HCT116 (cell line): ENCODE data around the gene PGM2. TPM values are rescaled to one million over a fixed set of nuclear protein-coding genes. Genes with fewer than 3 reads are reported as not detected.

Source experiments
- ATAC-seq: fragments of 200-7000 bp; cut with Tn5 transposase; 2 replicates; pipeline ENCODE4 v1.9.1; 2020; ENCODE audit warnings: mild to moderate bottlenecking, moderate library complexity
- BruUV-seq: library from RNA; stranded (reverse); fragments of 400-500 nt; replicated peaks from 2 replicates; lab custom pipeline; 2021; lab: Mats Ljungman, UMichigan
- CTCF ChIA-PET: fragments of 300-600 bp; sonication (Branson Sonifier 250); formaldehyde crosslinking; loops from one replicate; lab custom pipeline; 2021; ENCODE audit warnings: antibody characterized with exemption; lab: Charles Lee
- POLR2A ChIA-PET: fragments of 300-600, 350-600 bp; sonication (Branson Sonifier 250); formaldehyde crosslinking; loops from one replicate; lab custom pipeline; 2021; ENCODE audit warnings: antibody characterized with exemption; lab: Charles Lee
- RAD21 ChIA-PET, 2 experiments: fragments of 300-600 bp; sonication (Branson Sonifier 250); formaldehyde crosslinking; loops; one replicate each; lab custom pipeline; 2023; ENCODE audit warnings: low total read pairs in 2 of 2; ENCODE audit not compliant: uncharacterized antibody in 2 of 2, unreplicated experiment in 2 of 2, low non-redundant PET in 1 of 2; lab: Charles Lee
- DNase-seq: peaks from one replicate; pipeline ENCODE4 v3.0.0-alpha.2; 2010; ENCODE audit warnings: low read depth, low spot score
- H2AFZ ChIP-seq: fragments of 200-600 bp; shearing (Covaris generic), sonication (generic); 2 replicates; pipeline ENCODE4 v1.6.1; 2017; ENCODE audit warnings: low read depth, mixed run types, mixed read lengths, antibody characterized with exemption, low read length; ENCODE audit not compliant: poor library complexity, severe bottlenecking
- H3K27ac ChIP-seq: 2 replicates; pipeline ENCODE4 v1.5.1; 2012; ENCODE audit warnings: low read depth, low read length
- H3K27me3 ChIP-seq: fragments of 200-600 bp; sonication (generic); 2 replicates; pipeline ENCODE4 v1.6.1; 2016; ENCODE audit warnings: mixed run types, low read length, mixed read lengths; ENCODE audit not compliant: insufficient read depth
- H3K36me3 ChIP-seq, 2 experiments: fragments of 200-500 bp in 1 of 2; fragments of 200-600 bp in 1 of 2; sonication (Bioruptor generic) in 1 of 2; sonication (generic) in 1 of 2; 2 replicates each; pipeline versions ENCODE4 v1.5.1 to v1.6.1; 2014 to 2016; ENCODE audit warnings: low read length in 2 of 2, inconsistent platforms in 1 of 2, mixed read lengths in 1 of 2, mixed run types in 1 of 2; ENCODE audit not compliant: insufficient read depth in 2 of 2, control insufficient read depth in 1 of 2
- H3K4me1 ChIP-seq, 2 experiments: fragments of 200-600 bp in 1 of 2; sonication (generic) in 1 of 2; 2 replicates each; pipeline versions ENCODE4 v1.5.1 to v1.6.1; 2012 to 2017; ENCODE audit warnings: low read length in 2 of 2, inconsistent platforms in 1 of 2, mild to moderate bottlenecking in 1 of 2, mixed read lengths in 1 of 2, mixed run types in 1 of 2, moderate library complexity in 1 of 2; ENCODE audit not compliant: insufficient read depth in 2 of 2, control insufficient read depth in 1 of 2
- H3K4me2 ChIP-seq: fragments of 200-600 bp; sonication (generic); 2 replicates; pipeline ENCODE4 v1.6.1; 2017; ENCODE audit warnings: mixed run types, low read length, mixed read lengths
- H3K4me3 ChIP-seq, 2 experiments: fragments of 200-600 bp in 1 of 2; sonication (generic) in 1 of 2; replicated peaks in 1 of 2; 2 replicates each; pipeline ENCODE4 v1.5.1; 2011 to 2016; ENCODE audit warnings: low read length in 2 of 2, control low read depth in 1 of 2, low read depth in 1 of 2, mild to moderate bottlenecking in 1 of 2, mixed read lengths in 1 of 2, mixed run types in 1 of 2
- H3K79me2 ChIP-seq: fragments of 200-600 bp; sonication (generic); 2 replicates; pipeline ENCODE4 v1.6.1; 2017; ENCODE audit warnings: mild to moderate bottlenecking, mixed run types, low read length, moderate library complexity, mixed read lengths; ENCODE audit not compliant: insufficient read depth
- H3K9ac ChIP-seq: fragments of 200-600 bp; sonication (generic); 2 replicates; pipeline ENCODE4 v1.6.1; 2016; ENCODE audit warnings: low read length, mixed read lengths
- H3K9me2 ChIP-seq: fragments of 200-600 bp; sonication (generic), shearing (Covaris generic); 2 replicates; pipeline ENCODE4 v1.6.1; 2017; ENCODE audit warnings: mixed run types, mild to moderate bottlenecking, moderate library complexity; ENCODE audit not compliant: insufficient read depth
- H3K9me3 ChIP-seq, 2 experiments: fragments of 200-500 bp in 1 of 2; fragments of 200-600 bp in 1 of 2; sonication (Bioruptor generic) in 1 of 2; sonication (generic) in 1 of 2; 2 replicates each; pipeline ENCODE4 v1.6.1; 2014 to 2017; ENCODE audit warnings: low read length in 2 of 2, mixed read lengths in 2 of 2, inconsistent platforms in 1 of 2, low read depth in 1 of 2, mild to moderate bottlenecking in 1 of 2, mixed run types in 1 of 2, moderate library complexity in 1 of 2; ENCODE audit not compliant: control insufficient read depth in 1 of 2, insufficient read depth in 1 of 2
- H4K20me1 ChIP-seq: fragments of 200-600 bp; sonication (generic), shearing (Covaris generic); 2 replicates; pipeline ENCODE4 v1.6.1; 2017; ENCODE audit warnings: mixed run types, mild to moderate bottlenecking, moderate library complexity; ENCODE audit not compliant: insufficient read depth
- CEBPB ChIP-seq: IDR thresholded peaks from 2 replicates; pipeline ENCODE4 v1.6.1; 2012; ENCODE audit warnings: low read depth
- EGR1 ChIP-seq: IDR thresholded peaks from 2 replicates; pipeline ENCODE4 v1.6.1; 2012; ENCODE audit warnings: low read depth
- ELF1 ChIP-seq: IDR thresholded peaks from 2 replicates; pipeline ENCODE4 v1.6.1; 2012; ENCODE audit warnings: low read depth, borderline replicate concordance
- EZH2phosphoT487 ChIP-seq: fragments of 200-600 bp; IDR thresholded peaks from 2 replicates; pipeline ENCODE4 v1.6.1; 2018; ENCODE audit warnings: antibody characterized with exemption, borderline replicate concordance
- JUND ChIP-seq: IDR thresholded peaks from 2 replicates; pipeline ENCODE4 v1.6.1; 2012
- RAD21 ChIP-seq: IDR thresholded peaks from 2 replicates; pipeline ENCODE4 v1.6.1; 2012; ENCODE audit warnings: low read depth, mild to moderate bottlenecking
- SIN3A ChIP-seq: IDR thresholded peaks from 2 replicates; pipeline ENCODE4 v1.6.1; 2012; ENCODE audit warnings: low read depth
- SP1 ChIP-seq: IDR thresholded peaks from 2 replicates; pipeline ENCODE4 v1.6.1; 2012; ENCODE audit warnings: low read depth
- TCF7L2 ChIP-seq: IDR thresholded peaks from 2 replicates; pipeline ENCODE4 v1.7.0; 2011; ENCODE audit warnings: borderline replicate concordance, inconsistent platforms; ENCODE audit not compliant: insufficient read depth, insufficient read length; ENCODE audit errors: extremely low read depth
- YY1 ChIP-seq: IDR thresholded peaks from 2 replicates; pipeline ENCODE4 v1.6.1; 2011; ENCODE audit warnings: low read length, low read depth, moderate library complexity, mild to moderate bottlenecking; ENCODE audit not compliant: insufficient replicate concordance; ENCODE audit errors: extremely low read depth
- ZNF274 ChIP-seq: fragments of 200-500 bp; sonication (Bioruptor generic); IDR thresholded peaks from 2 replicates; pipeline ENCODE4 v1.6.1; 2014; ENCODE audit warnings: mild to moderate bottlenecking, low read depth, low read length, inconsistent platforms
- intact Hi-C: fragments of 100-400 bp; cut with micrococcal nuclease; formaldehyde crosslinking; loops from 2 replicates; pipeline ENCODE4 v1.10.0; 2022
- total RNA-seq: library from RNA; stranded (reverse); gene quantifications from one replicate; pipeline ENCODE4 v1.2.1, GENCODE V29; 2021; ENCODE audit not compliant: unreplicated experiment
- TF ChIP-seq, protein P1 (sequence below): IDR thresholded peaks from 2 replicates; pipeline ENCODE4 v1.6.1; 2012; ENCODE audit warnings: low read depth
- TF ChIP-seq, protein P2 (sequence below): IDR thresholded peaks from 2 replicates; pipeline ENCODE4 v1.6.1; 2011; ENCODE audit warnings: mild to moderate bottlenecking, low read length, moderate library complexity; ENCODE audit not compliant: insufficient replicate concordance; ENCODE audit errors: extremely low read depth
- TF ChIP-seq, protein P3 (sequence below): IDR thresholded peaks from 2 replicates; pipeline ENCODE4 v1.6.1; 2012

The PGM2 gene
- total RNA-seq, 1 experiment from 2014 or later: 48.6 TPM

DNA sequence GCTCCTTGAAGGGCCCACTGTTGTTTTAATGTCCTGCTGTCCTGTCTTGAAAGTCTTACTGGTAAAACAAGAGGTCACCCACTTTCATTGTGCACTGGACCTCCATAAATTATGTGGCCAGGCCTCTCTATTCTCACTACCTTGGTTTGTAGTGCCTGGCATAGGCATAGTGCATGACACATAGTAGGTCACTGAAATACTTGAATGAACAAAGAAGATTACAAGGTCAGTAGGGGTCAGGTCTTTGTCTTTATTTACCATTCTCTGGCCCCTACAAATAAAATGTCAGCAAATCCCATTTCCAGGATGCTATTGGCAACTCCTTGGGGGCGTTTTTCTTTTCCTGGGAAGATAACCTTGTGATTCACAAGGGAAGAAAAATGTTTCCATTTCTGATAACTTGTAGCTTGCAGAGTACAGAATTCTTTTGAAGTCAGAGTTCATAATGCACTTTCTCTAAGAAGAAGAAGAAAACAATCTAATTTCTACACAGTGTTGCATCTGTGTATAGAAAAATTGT lies 1.4 kb downstream of the PGM2 start:
- Histone ChIP-seq H3K4me2 (peak overlapping the region; percentile 93), H3K9me3 (no peaks in the 10 kb centered on the region), H3K79me2 (peaks cover 18% of the 10 kb centered on the region), H3K36me3 (peaks cover 15% of the 10 kb centered on the region in 2 experiments; a peak in 2 of 4 replicates), H3K27ac (no peak overlapping the region), H3K4me1 (peaks cover 11 to 19% of the 10 kb centered on the region in 2 experiments; a peak in 2 of 4 replicates), H3K9me2 (no peaks in the 10 kb centered on the region), H3K9ac (peak overlapping the region; percentile 87), H4K20me1 (no peaks in the 10 kb centered on the region), H2AFZ (no peak overlapping the region), H3K4me3 (peak overlapping the region; percentile 76 to 98), H3K27me3 (no peaks in the 10 kb centered on the region)
- CTCF ChIA-PET: no interaction called here
- RAD21 ChIA-PET: no interaction called here
- ATAC-seq: no peak
- intact Hi-C loops: loop anchor here (10.0 kb wide), 1 partner anchor 147 kb away; no protein-coding TSS in a partner anchor
- no peak for TF ChIP-seq SP1
- no peak for TF ChIP-seq SIN3A
- TF ChIP-seq EZH2phosphoT487: no peak
- TF ChIP-seq YY1: no peak
- TF ChIP-seq RAD21: no peak
- TF ChIP-seq JUND: no peak
- POLR2A ChIA-PET: no interaction called here
- TSS peak; percentile 61 for BruUV-seq
- no peak for DNase-seq

DNA sequence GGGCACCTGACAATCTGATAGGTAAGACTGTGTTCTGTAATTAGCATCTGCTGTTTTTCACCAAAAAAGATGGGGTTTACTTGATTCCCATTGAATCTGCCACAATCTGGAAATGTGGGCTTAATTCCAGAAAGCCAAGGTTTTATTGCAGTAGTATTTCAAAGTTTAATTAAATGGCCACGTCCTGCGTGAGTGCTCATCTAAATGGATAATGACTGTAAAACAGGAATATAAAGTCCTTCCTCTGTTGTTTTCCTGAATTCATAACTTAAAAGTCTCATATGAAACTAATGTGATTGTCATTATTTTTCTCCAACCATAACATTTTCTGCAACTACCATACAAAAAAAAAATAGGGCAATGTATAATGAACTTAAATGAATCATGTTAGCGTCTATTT lies 2.4 kb downstream of the PGM2 start:
- peaks cover 18% of the 10 kb centered on the region for H3K79me2 ChIP-seq
- no peaks in the 10 kb centered on the region for H3K9me2 ChIP-seq
- ChIA-PET POLR2A (no interaction called here), CTCF (no interaction called here), RAD21 (no interaction called here)
- DNase-seq (no peak), ATAC-seq (no peak)
- peaks cover 15 to 19% of the 10 kb centered on the region in 2 experiments; a peak in 2 of 4 replicates for H3K36me3 ChIP-seq
- no peaks in the 10 kb centered on the region for H3K9me3 ChIP-seq
- intact Hi-C loops: loop anchor here (10.0 kb wide), 1 partner anchor 146 kb away; no protein-coding TSS in a partner anchor
- peaks cover 11 to 19% of the 10 kb centered on the region in 2 experiments; a peak in 2 of 4 replicates for H3K4me1 ChIP-seq
- H4K20me1 ChIP-seq: no peaks in the 10 kb centered on the region
- H2AFZ ChIP-seq: no peak overlapping the region
- H3K27ac ChIP-seq: no peak overlapping the region
- no peak overlapping the region for H3K4me3 ChIP-seq
- H3K4me2 ChIP-seq: no peak overlapping the region
- H3K9ac ChIP-seq: no peak overlapping the region
- no TSS peak for BruUV-seq
- H3K27me3 ChIP-seq: no peaks in the 10 kb centered on the region
- TF ChIP-seq EGR1 (no peak), ZNF274 (no peak), CEBPB (no peak), TCF7L2 (no peak), ELF1 (no peak), YY1 (no peak), EZH2phosphoT487 (no peak), SIN3A (no peak)
- TF ChIP-seq, protein P1, sequence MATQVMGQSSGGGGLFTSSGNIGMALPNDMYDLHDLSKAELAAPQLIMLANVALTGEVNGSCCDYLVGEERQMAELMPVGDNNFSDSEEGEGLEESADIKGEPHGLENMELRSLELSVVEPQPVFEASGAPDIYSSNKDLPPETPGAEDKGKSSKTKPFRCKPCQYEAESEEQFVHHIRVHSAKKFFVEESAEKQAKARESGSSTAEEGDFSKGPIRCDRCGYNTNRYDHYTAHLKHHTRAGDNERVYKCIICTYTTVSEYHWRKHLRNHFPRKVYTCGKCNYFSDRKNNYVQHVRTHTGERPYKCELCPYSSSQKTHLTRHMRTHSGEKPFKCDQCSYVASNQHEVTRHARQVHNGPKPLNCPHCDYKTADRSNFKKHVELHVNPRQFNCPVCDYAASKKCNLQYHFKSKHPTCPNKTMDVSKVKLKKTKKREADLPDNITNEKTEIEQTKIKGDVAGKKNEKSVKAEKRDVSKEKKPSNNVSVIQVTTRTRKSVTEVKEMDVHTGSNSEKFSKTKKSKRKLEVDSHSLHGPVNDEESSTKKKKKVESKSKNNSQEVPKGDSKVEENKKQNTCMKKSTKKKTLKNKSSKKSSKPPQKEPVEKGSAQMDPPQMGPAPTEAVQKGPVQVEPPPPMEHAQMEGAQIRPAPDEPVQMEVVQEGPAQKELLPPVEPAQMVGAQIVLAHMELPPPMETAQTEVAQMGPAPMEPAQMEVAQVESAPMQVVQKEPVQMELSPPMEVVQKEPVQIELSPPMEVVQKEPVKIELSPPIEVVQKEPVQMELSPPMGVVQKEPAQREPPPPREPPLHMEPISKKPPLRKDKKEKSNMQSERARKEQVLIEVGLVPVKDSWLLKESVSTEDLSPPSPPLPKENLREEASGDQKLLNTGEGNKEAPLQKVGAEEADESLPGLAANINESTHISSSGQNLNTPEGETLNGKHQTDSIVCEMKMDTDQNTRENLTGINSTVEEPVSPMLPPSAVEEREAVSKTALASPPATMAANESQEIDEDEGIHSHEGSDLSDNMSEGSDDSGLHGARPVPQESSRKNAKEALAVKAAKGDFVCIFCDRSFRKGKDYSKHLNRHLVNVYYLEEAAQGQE: no peak
- TF ChIP-seq, protein P2, sequence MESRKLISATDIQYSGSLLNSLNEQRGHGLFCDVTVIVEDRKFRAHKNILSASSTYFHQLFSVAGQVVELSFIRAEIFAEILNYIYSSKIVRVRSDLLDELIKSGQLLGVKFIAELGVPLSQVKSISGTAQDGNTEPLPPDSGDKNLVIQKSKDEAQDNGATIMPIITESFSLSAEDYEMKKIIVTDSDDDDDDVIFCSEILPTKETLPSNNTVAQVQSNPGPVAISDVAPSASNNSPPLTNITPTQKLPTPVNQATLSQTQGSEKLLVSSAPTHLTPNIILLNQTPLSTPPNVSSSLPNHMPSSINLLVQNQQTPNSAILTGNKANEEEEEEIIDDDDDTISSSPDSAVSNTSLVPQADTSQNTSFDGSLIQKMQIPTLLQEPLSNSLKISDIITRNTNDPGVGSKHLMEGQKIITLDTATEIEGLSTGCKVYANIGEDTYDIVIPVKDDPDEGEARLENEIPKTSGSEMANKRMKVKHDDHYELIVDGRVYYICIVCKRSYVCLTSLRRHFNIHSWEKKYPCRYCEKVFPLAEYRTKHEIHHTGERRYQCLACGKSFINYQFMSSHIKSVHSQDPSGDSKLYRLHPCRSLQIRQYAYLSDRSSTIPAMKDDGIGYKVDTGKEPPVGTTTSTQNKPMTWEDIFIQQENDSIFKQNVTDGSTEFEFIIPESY: no peak
- TF ChIP-seq, protein P3, sequence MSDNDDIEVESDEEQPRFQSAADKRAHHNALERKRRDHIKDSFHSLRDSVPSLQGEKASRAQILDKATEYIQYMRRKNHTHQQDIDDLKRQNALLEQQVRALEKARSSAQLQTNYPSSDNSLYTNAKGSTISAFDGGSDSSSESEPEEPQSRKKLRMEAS: no peak
